ENCODE measurements around the gene SYNDIG1. TPM values are rescaled to one million over a fixed set of nuclear protein-coding genes. Genes with fewer than 3 reads are reported as not detected.

SYNDIG1 gene
- total RNA-seq: not detected
- long read RNA-seq: 0 reads

- 0% methylated on average over 3 of the region's 91 CpGs for WGBS (ENCODE audit: insufficient coverage, low coverage, low lambda C conversion rate, missing lambda C conversion rate)
- H3K4me3 ChIP-seq: no peak within 1 kb of the TSS
- no peaks in the 10 kb centered on the region for H3K9me3 ChIP-seq
- intact Hi-C loops (cut with DNase I): no loop called here
- no peak for TF ChIP-seq POLR2A (IDR thresholded peaks at IDR 0.05)
- no peak for TF ChIP-seq CTCF (IDR thresholded peaks at IDR 0.05)
- no peak for ATAC-seq
- no peak within 1 kb of the TSS for H3K27ac ChIP-seq
- H3K27me3 ChIP-seq: peaks cover 3 to 14% of the 10 kb centered on the region in 2 donors
- no peak for DNase-seq
- H3K4me1 ChIP-seq: peaks cover 0 to 12% (median 0%) of the 10 kb centered on the region in 4 donors
- H3K36me3 ChIP-seq: no peaks in the 10 kb centered on the region
Observed at GRCh38 chr20:24469116-24469893, at the start of gene SYNDIG1. SYNDIG1 (plus strand) TSS chr20:24469629; CDS start chr20:24543098, 73,469 bp downstream.

- intact Hi-C loops (cut with DNase I): no loop called here
- no peak overlapping the region for H3K4me3 ChIP-seq
- DNase-seq (no peak), ATAC-seq (no peak)
- no peaks in the 10 kb centered on the region for H3K9me3 ChIP-seq
- H3K27me3 ChIP-seq: no peaks in the 10 kb centered on the region
- no peaks in the 10 kb centered on the region for H3K36me3 ChIP-seq
- no peak for TF ChIP-seq CTCF (IDR thresholded peaks at IDR 0.05)
- TF ChIP-seq POLR2A (IDR thresholded peaks at IDR 0.05): no peak
- no CpG with 5 or more reads among the region's 6 CpGs for WGBS (ENCODE audit: insufficient coverage, low coverage, low lambda C conversion rate, missing lambda C conversion rate)
- H3K4me1 ChIP-seq: no peaks in the 10 kb centered on the region
- H3K27ac ChIP-seq: no peak overlapping the region
Observed at GRCh38 chr20:24419786-24420185, 49.6 kb upstream of the SYNDIG1 start.

- H3K4me1 ChIP-seq: no peaks in the 10 kb centered on the region
- ATAC-seq (no peak), DNase-seq (no peak)
- H3K27me3 ChIP-seq: no peaks in the 10 kb centered on the region
- 67% methylated on average over 2 of the region's 4 CpGs for WGBS (ENCODE audit: insufficient coverage, low coverage, low lambda C conversion rate, missing lambda C conversion rate)
- no peaks in the 10 kb centered on the region for H3K36me3 ChIP-seq
- TF ChIP-seq CTCF (IDR thresholded peaks at IDR 0.05) (no peak), POLR2A (IDR thresholded peaks at IDR 0.05) (no peak)
- H3K4me3 ChIP-seq: no peak overlapping the region
- intact Hi-C loops (cut with DNase I): no loop called here
- H3K9me3 ChIP-seq: no peaks in the 10 kb centered on the region
- no peak overlapping the region for H3K27ac ChIP-seq
Observed at GRCh38 chr20:24420567-24420966, 48.9 kb upstream of the SYNDIG1 start.

- ATAC-seq (no peak), DNase-seq (no peak)
- intact Hi-C loops (cut with DNase I): no loop called here
- no peak for TF ChIP-seq CTCF (IDR thresholded peaks at IDR 0.05)
- no peak for TF ChIP-seq POLR2A (IDR thresholded peaks at IDR 0.05)
- WGBS (ENCODE audit: insufficient coverage, low coverage, low lambda C conversion rate, missing lambda C conversion rate): 30% methylated on average over 2 of the region's 9 CpGs
- Histone ChIP-seq H3K9me3 (no peaks in the 10 kb centered on the region), H3K36me3 (no peaks in the 10 kb centered on the region), H3K27ac (no peak overlapping the region), H3K4me1 (no peaks in the 10 kb centered on the region), H3K27me3 (no peaks in the 10 kb centered on the region), H3K4me3 (no peak overlapping the region)
Observed at GRCh38 chr20:24421071-24421470, 48.4 kb upstream of the SYNDIG1 start.
